IPS-NIHi11 (cell line): ENCODE measurements around the gene ANKS1B.
"Not testable (repeated sequence)": the region's sequence is repeated elsewhere in the genome, so short reads cannot be mapped to it uniquely, and the experiment has no call there.

Experiments
- DNase-seq: peaks from one replicate; pipeline ENCODE4 v3.0.0; 2012; ENCODE audit warnings: mixed read lengths, low spot score

Gene ANKS1B

DNA sequence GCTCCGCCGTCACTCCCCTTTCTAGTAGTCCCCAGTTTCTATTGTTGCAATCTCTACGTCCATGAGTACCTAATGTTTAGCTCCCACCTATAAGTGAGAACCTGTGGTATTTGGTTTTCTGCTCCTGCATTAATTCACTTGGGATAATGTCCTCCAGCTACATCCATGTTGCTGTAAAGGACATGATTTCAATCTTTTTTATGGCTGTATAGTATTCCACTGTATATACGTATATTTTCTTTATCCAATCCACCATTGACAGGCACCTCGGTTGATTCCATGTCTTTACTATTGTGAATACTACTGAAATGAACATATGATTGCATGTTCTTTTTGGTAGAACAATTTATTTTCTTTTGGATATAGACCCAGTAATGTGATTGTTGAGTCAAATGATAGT is 114.7 kb downstream of the ANKS1B start:
- no peak for DNase-seq

- DNase-seq = no peak
These were observed 123.0 kb downstream of the ANKS1B start for GRCh38 chr12:99861731-99862130.

DNA sequence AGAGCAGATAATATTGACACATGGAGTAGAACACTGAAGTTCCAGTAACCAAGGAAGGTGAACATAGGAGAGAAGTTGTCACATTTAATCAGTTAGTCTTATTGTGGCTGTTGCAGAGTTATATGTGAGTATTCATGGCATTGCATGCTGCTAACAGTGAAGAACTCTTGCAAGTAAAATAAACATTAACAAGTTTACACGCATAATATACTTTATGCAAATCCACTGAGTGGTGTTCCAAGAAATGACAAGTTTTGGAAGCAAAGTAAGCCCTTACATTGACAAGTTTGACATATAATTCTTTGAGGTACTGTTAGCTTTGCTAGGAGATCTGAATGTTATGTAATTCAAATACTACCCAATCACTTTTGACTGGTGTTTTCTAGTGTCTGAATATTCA is 125.6 kb downstream of the ANKS1B start:
- no peak for DNase-seq

- DNase-seq = no peak
These were observed 132.1 kb downstream of the ANKS1B start for GRCh38 chr12:99852666-99853065.

DNA sequence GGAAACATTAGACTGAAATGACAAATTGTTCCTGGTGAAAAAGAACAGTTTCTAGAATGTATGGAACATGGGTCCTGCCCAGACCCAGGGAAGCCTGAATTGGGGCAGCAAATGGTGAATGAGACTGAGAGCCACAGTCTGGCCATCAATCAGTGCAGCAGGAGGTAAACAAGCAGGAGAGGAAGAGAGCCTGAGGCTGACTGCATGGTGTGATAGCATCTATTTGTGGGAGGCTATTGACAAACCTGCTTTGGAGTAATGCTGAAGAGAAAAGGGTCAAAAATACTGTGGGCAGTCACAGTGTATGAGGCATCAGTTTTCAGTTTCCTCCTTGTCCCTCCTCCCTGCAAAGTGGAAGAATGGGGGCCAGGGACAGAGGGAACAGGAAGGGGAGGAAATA is 136.8 kb downstream of the ANKS1B start:
- no peak for DNase-seq

DNA sequence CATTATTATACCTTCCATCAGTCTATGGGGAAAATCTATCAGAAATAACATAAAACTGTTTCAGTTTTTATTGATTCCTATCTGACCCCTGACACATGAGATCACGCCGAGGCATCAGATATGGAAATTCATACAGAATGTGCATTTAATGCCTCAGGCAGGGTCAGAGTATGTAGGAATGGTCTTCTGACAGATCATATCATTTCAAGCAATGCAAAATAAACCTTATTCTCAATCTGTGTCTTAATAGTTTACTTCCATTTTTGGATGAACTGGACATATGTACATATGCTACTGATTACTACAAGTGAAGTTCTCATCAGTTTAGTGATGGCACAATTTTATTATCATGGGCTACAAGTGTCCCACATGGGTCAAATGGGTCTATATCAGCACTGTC is 150.0 kb downstream of the ANKS1B start:
- no peak for DNase-seq

- no peak for DNase-seq
These were observed 151.3 kb downstream of the ANKS1B start for GRCh38 chr12:99833397-99833796.

DNA sequence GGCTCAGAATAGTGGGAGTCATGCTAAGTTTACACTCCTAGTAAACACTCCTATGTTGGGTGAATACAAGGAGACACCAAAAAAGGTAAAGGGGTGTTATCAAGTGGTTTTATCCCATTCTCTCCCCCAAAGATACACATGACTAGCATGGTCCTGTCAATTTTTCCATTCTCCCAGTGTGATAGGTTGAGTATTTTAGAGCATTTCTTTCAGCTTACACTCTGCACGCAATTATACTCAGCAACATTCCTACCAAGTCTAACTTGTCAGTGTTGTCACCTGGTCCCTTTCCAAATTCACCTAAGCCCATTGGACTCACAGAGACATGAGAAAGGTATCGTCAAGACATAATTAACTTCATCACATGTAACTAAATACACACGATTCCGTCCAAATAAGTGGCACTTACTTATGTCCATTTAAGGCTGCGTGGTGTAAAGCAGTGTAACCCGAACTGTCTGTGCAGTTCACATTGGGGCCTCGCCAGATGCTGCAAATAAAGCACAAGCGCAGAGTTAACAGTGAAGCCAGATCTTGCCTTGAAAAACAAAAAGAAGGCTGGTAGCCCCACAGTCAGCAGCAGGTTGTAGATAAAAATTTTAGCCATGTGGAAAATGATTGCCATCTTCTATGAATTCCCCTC is 159.7 kb downstream of the ANKS1B start:
- no peak for DNase-seq

- no peak for DNase-seq
These were observed 162.5 kb downstream of the ANKS1B start for GRCh38 chr12:99822273-99822672.

GRCh38 chr12:99810718-99811593 is 173.8 kb downstream of the ANKS1B start:
- no peak for DNase-seq

DNA sequence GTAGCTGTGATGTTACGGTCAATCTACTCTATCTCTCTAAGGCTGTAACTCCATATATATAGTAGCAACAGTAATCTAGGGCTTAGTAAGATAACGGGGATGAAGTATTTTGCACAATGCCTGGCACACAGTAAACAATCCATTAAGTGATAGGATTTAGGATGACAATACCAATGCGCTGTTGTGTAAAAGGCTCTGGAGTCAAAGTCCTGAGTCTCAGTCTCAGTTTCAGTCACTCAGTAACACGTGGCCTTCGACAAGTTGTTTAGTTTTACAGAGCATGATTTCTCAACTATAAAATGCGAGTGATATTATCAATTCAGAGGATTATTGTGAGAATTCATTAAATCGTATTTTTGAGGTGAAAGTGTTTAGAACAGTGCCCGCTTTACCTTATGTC is 174.8 kb downstream of the ANKS1B start:
- no peak for DNase-seq

DNA sequence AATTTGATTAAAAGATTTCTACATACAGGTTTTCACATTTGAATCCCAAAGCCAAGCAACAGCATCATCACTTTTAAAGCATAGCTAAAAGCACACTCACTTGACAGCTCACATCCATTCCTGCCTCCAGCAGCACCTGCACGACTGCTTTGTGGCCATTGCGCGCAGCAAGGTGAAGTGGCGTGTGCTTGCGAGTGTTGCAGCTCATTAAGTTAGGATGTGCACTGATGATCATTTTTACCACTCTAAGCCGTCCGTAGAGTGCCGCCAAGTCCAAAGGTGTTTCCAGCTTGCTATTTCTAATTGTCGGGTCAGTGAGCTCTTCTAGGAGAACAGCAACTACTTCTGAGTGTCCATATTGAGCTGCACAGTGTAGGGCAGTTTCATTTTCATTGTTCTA is 178.4 kb downstream of the ANKS1B start:
- DNase-seq = no peak

GRCh38 chr12:99804715-99805114 is 180.0 kb downstream of the ANKS1B start:
- DNase-seq = no peak

- DNase-seq = no peak
These were observed 184.1 kb downstream of the ANKS1B start for GRCh38 chr12:99800605-99801004.

GRCh38 chr12:99797931-99798330 is 186.8 kb downstream of the ANKS1B start:
- DNase-seq = not testable (repeated sequence)

DNA sequence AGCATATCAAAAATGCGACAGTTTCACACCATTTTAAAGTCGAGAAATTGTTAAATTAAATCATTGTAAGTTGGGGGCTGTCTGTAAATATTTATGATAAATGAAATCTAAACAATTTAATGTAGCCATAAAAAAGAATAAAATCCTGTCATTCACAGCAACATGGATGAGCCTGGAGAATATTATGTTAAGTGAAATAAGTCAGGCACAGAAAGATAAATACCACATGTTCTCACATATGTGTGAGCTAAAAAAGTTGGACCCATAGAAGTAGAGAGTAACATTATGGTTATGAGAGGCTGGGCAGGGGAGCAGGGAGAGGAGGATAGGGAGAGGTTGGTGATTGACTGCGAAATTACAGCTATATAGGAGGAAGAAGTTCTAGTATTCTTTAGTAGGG is 201.3 kb downstream of the ANKS1B start:
- no peak for DNase-seq

DNA sequence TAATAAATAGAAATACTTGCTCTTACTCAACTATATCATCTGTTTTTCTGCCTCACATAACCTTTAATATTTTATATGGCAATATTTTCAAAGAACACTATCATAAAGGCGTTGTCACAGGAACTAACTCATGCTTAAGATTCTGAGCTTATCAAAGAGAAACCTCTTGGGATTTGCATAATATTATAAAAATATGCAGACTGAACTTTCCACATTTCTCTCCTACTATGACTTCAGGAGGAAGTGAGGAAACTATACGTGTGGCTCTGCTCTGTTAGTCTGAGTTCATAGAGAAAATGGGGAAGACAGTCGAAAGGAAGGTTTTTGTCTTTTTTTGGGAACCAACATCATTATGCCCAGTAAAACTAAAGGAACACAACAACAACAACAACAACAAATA is 212.5 kb downstream of the ANKS1B start:
- no peak for DNase-seq

- no peak for DNase-seq
These were observed 213.1 kb downstream of the ANKS1B start for GRCh38 chr12:99771659-99772058.

DNA sequence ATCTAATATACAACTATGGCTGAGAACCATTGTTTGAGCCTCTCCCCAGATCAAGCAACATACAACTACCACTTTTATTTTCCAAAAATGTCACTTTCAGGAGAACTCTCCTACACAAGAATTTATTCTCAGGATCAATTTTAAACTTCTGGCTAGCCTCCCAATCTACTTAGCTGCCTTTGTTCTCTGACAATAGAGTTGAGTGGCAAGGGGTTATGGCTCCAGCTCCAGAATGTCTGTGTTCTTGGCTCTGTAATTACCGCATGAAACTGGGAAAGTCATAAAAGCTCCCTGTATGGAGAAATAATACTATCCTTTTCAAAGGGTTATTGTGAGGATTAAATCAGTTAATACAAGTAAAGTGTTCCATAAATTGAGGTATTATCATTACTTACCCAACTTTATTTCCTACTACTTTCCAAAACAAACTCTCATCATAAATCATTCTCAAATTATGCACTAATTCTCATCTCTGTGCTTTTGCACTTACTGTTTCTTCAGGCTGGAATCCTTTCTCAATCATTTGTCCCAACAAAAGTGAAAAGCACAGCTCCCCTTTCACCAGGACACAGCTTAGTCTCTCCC is 215.2 kb downstream of the ANKS1B start:
- DNase-seq = no peak

DNA sequence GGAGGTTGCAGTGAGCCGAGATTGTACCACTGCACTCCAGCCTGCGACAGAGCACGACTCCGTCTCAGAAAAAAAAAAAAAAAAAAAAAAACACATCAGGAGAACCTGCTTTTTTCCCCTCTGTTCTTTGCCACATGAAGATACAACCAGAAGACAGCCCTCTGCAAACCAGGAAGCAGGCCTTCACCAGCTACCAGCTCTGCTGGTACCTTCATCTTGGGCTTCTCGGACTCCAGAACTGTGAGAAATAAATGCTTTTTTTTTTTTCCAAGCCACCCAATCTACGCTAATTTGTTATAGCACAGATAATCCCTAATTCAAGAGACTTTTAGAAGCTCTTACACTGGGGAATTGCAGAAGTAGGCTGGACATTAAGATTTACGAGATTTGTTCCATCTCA is 216.0 kb downstream of the ANKS1B start:
- DNase-seq = no peak

GRCh38 chr12:99767809-99768208 is 216.9 kb downstream of the ANKS1B start:
- no peak for DNase-seq

- DNase-seq = no peak
These were observed 218.3 kb downstream of the ANKS1B start for GRCh38 chr12:99766408-99766807.

DNA sequence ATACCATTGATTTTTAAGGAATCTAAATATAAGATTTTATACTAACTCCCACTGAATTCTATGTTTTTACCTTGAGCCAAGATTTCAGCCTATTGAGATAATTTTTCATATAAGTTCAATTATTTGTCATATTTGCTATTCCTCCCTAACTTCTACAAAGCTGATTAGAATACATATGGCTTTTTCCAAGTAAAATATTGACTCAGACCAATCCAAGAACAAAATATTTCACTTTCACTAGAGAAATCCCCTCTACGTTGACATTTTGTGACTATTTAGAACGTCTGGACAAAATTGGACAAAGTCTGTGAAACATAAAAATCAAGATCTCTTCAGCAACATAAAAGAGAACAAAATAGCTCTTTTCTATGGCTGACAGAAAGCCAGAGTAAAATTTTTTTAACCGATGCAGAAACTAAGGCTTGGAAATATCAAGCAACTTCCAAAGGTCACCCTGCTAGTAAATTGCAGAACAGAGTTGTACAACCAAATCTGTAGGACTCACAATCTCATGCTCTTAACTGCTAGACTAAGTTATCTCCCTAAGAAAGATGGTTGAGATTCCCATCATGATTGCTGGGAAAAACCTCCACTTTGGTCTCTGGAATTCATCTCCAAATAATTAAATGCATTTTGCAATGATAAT is 219.1 kb downstream of the ANKS1B start:
- DNase-seq = no peak
